C4-2B (cell line): ENCODE data around the gene MSANTD4.

Source experiments
- ZFX ChIP-seq: fragments of 450-650 bp; IDR thresholded peaks from 2 replicates; pipeline ENCODE4 v1.6.1; 2017
- TF ChIP-seq, protein P1 (sequence below): fragments of 450-650 bp; conservative IDR thresholded peaks from 2 replicates; pipeline ENCODE4 v1.5.1; 2017; ENCODE audit warnings: mild to moderate bottlenecking

DNA sequence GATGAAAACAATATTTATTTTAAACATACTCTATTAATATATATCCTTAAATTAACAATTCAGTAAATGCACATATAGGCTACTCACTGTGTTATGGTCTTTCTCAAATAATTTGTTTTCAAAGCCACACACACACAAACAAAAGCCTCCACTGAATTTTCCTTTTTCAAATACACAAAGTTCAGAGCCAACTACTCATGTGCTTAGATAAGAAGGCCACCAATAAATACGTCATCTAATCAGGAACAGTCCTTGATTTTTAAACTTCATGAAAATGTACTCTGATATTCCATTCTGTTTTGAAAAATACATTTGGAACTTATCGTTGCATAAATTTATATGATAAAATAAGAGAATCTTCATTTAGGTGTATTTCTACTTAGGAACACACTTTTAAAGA, 29.1 kb upstream of the MSANTD4 start:
- TF ChIP-seq, protein P1, sequence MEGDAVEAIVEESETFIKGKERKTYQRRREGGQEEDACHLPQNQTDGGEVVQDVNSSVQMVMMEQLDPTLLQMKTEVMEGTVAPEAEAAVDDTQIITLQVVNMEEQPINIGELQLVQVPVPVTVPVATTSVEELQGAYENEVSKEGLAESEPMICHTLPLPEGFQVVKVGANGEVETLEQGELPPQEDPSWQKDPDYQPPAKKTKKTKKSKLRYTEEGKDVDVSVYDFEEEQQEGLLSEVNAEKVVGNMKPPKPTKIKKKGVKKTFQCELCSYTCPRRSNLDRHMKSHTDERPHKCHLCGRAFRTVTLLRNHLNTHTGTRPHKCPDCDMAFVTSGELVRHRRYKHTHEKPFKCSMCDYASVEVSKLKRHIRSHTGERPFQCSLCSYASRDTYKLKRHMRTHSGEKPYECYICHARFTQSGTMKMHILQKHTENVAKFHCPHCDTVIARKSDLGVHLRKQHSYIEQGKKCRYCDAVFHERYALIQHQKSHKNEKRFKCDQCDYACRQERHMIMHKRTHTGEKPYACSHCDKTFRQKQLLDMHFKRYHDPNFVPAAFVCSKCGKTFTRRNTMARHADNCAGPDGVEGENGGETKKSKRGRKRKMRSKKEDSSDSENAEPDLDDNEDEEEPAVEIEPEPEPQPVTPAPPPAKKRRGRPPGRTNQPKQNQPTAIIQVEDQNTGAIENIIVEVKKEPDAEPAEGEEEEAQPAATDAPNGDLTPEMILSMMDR, result no peak
- no peak for TF ChIP-seq ZFX
